Smooth muscle cell (in vitro differentiated cells): ENCODE data around the gene MLLT6. TPM values are rescaled to one million over a fixed set of nuclear protein-coding genes. Genes with fewer than 3 reads are reported as not detected.

Experiments used
- DNase-seq: peaks from one replicate; lab custom pipeline; 2025; ENCODE audit not compliant: unreplicated experiment; lab: John Stamatoyannopoulos, UW
- H2AFZ ChIP-seq: fragments of 200-600 bp; sonication (generic); 2 replicates; pipeline ENCODE4 v1.6.0; 2016; ENCODE audit warnings: antibody characterized with exemption, low read depth, mild to moderate bottlenecking
- H3F3A ChIP-seq: fragments of 200-600 bp; sonication (generic); 2 replicates; pipeline ENCODE4 v1.6.0; 2017; ENCODE audit warnings: antibody characterized with exemption, low read depth
- H3K27ac ChIP-seq: fragments of 200-600 bp; sonication (generic); 2 replicates; pipeline ENCODE4 v1.5.1; 2016; ENCODE audit warnings: low read depth, mild to moderate bottlenecking
- H3K27me3 ChIP-seq: fragments of 200-600 bp; sonication (generic); 2 replicates; pipeline ENCODE4 v1.6.1; 2016; ENCODE audit warnings: low read depth, mild to moderate bottlenecking
- H3K36me3 ChIP-seq: fragments of 200-600 bp; sonication (generic); 2 replicates; pipeline ENCODE4 v1.5.1; 2016; ENCODE audit warnings: low read depth
- H3K4me1 ChIP-seq: fragments of 200-600 bp; sonication (generic); 2 replicates; pipeline ENCODE4 v1.5.1; 2016; ENCODE audit warnings: low read depth
- H3K4me2 ChIP-seq: fragments of 200-600 bp; sonication (generic); 2 replicates; pipeline ENCODE4 v1.6.0; 2016; ENCODE audit warnings: mild to moderate bottlenecking
- H3K4me3 ChIP-seq: fragments of 200-600 bp; sonication (generic); 2 replicates; pipeline ENCODE4 v1.5.1; 2016; ENCODE audit warnings: mild to moderate bottlenecking
- H3K79me2 ChIP-seq: fragments of 200-600 bp; sonication (generic); 2 replicates; pipeline ENCODE4 v1.6.0; 2016; ENCODE audit warnings: low read depth, mild to moderate bottlenecking
- H3K9ac ChIP-seq: fragments of 200-600 bp; sonication (generic); 2 replicates; pipeline ENCODE4 v1.6.0; 2016; ENCODE audit warnings: low read depth
- H3K9me3 ChIP-seq: fragments of 200-600 bp; sonication (generic); replicated peaks from 2 replicates; pipeline ENCODE4 v1.5.1; 2016; ENCODE audit warnings: low read depth
- H4K20me1 ChIP-seq: fragments of 200-600 bp; sonication (generic); 2 replicates; pipeline ENCODE4 v1.6.0; 2016; ENCODE audit warnings: low read depth
- CTCF ChIP-seq: fragments of 200-600 bp; sonication (generic); IDR thresholded peaks from 2 replicates; pipeline ENCODE4 v1.5.1; 2017; ENCODE audit warnings: borderline replicate concordance, mild to moderate bottlenecking, antibody characterized with exemption; ENCODE audit not compliant: insufficient read depth, poor library complexity, severe bottlenecking
- WGBS: methylation state at CpG from one replicate; pipeline ENCODE4 v1.1.7; 2016; ENCODE audit warnings: low lambda C conversion rate; 5-methylcytosine and 5-hydroxymethylcytosine counted together
- polyA plus RNA-seq: library from polyadenylated mRNA; unstranded; fragments of >200 nt; fragmentation: Nextera tagmentation; extraction: Ambion mirVana; gene quantifications from 2 replicates; pipeline ENCODE4 v1.2.1, GENCODE V29; 2016
- total RNA-seq: library from RNA; depleted of rRNA; stranded (reverse); fragments of >200 nt; gene quantifications from 2 replicates; pipeline ENCODE4 v1.2.3, GENCODE V29; 2014

MLLT6 gene
- total and polyA plus RNA-seq, 2 experiments from 2014 or later: 4.6 to 11.2 TPM

- Histone ChIP-seq H3K36me3 (no peaks in the 10 kb centered on the region), H3K4me3 (peak overlapping the region; percentile 72), H3K27me3 (peaks cover 6% of the 10 kb centered on the region), H2AFZ (peak overlapping the region; percentile 68), H3F3A (peaks cover 11% of the 10 kb centered on the region), H3K4me1 (peaks cover 22% of the 10 kb centered on the region), H3K4me2 (peak overlapping the region; percentile 98), H4K20me1 (peaks cover 5% of the 10 kb centered on the region), H3K9me3 (no peaks in the 10 kb centered on the region), H3K79me2 (peaks cover 32% of the 10 kb centered on the region), H3K9ac (no peak overlapping the region), H3K27ac (peak overlapping the region; percentile 38)
- no peak for TF ChIP-seq CTCF
- 2% methylated on average over 42 of the region's 44 CpGs for WGBS
- DNase-seq: peak; percentile 69
These were observed 46.8 kb downstream of the MLLT6 start for GRCh38 chr17:38751808-38752307.

GRCh38 chr17:38752308-38753070, 47.4 kb downstream of the MLLT6 start, which contains the start of gene PSMB3:
Gene PSMB3 (plus strand): TSS chr17:38752741. CDS start chr17:38752827, 86 bp downstream.
- Histone ChIP-seq H3K9ac (peak within 1 kb of the TSS; percentile 70), H3K4me1 (peaks cover 20% of the 10 kb centered on the region)
- WGBS: under 1% methylated on average over 43 of the region's 44 CpGs

GRCh38 chr17:38753071-38753506, 48.0 kb downstream of the MLLT6 start:
- Histone ChIP-seq H3F3A (peaks cover 11% of the 10 kb centered on the region), H3K9me3 (no peaks in the 10 kb centered on the region), H3K27ac (peak overlapping the region; percentile 20), H3K79me2 (peaks cover 21% of the 10 kb centered on the region), H3K4me1 (peaks cover 20% of the 10 kb centered on the region), H3K4me2 (peak overlapping the region; percentile 84), H3K27me3 (peaks cover 6% of the 10 kb centered on the region), H4K20me1 (peaks cover 4% of the 10 kb centered on the region), H2AFZ (peak overlapping the region; percentile 13), H3K4me3 (peak overlapping the region; percentile 72), H3K36me3 (no peaks in the 10 kb centered on the region), H3K9ac (peak overlapping the region; percentile 70)
- no peak for DNase-seq
- WGBS: 12% methylated on average over 22 of the region's 22 CpGs
- no peak for TF ChIP-seq CTCF

More at GRCh38 chr17:38752308-38753070, 47.4 kb downstream of the MLLT6 start, which contains the start of gene PSMB3:
- H3K79me2 ChIP-seq: peaks cover 26% of the 10 kb centered on the region
- no peak for TF ChIP-seq CTCF
- peak within 1 kb of the TSS; percentile 38 for H3K27ac ChIP-seq
- peaks cover 11% of the 10 kb centered on the region for H3F3A ChIP-seq
- H3K27me3 ChIP-seq: peaks cover 6% of the 10 kb centered on the region
- H2AFZ ChIP-seq: peak within 1 kb of the TSS; percentile 68
- DNase-seq: peak; percentile 75
- H3K4me2 ChIP-seq: peak within 1 kb of the TSS; percentile 98
- H3K9me3 ChIP-seq: no peaks in the 10 kb centered on the region
- no peaks in the 10 kb centered on the region for H4K20me1 ChIP-seq
- H3K36me3 ChIP-seq: no peaks in the 10 kb centered on the region
- H3K4me3 ChIP-seq: peak within 1 kb of the TSS; percentile 72
